ENCODE measurements around the gene SLC2A3. TPM values are rescaled to one million over a fixed set of nuclear protein-coding genes. Genes with fewer than 3 reads are reported as not detected.
A peak's percentile ranks its signal among the peaks of the same experiment; 100 is the strongest.
"Not testable (repeated sequence)": the region's sequence is repeated elsewhere in the genome, so short reads cannot be mapped to it uniquely, and the experiment has no call there.

SLC2A3 gene
- total RNA-seq, result 1 to 10 TPM; 3.8 to 9.9 (median 4.4) TPM

DNA sequence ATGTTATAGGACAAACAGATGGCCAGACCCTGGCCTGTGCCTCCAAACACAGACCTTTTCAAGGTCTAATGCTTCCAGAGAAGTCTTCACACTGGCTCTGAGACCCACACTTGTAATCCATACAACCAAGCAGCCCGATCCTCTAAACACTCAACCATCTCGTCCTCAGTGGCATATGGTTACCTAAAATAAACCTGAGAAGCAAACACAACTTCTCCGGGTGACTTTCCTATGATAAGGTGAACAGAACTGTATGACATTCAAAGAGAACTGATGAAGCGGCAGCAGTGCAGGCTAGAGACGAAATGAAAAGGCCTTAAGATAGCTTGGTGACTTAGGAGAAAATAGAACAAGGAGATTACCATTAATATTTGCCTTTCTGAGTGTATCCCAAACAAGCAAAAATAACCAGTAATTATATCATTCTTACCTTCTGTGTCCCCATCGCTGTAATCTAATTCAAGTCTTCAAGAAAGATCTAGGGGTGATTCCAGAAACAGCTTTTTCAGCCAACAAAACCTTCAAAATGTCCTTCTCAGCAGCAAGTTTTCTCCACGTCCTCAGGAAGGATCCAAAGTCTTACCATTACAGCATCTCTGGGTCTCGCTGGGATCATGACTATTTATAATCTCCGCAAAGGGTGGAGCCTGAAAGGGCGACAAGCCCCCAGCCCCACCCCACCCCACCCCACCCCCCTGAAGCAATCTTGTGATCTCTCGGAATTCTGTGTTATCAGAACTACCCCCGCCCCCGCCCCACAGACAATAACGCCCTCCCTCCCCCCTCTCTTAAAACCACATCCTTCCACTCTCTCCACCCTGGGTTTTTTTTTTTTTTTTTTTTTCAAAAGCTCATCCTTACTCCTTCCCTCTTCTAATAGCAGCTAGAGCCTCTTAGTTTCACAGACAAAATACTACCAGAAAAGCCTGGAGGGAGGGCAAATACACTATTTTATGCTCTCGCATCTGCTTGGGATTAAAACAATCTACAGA, at the start of gene SLC2A3:
Gene SLC2A3, minus strand, starts transcription at position 598 of the 992 bp plus-strand sequence. Its CDS starts 153 bp downstream, at position 445.
- H3K4me3 ChIP-seq, result peak within 1 kb of the TSS; percentile 24 to 68 (median 49)
- intact Hi-C loops (cut with DNase I), result loop anchor here (10.0 kb wide), 1 partner anchor 59 kb away; no protein-coding TSS in a partner anchor
- WGBS, 2 donors, result 5 to 15% methylated on average over 12 to 14 of the region's 15 CpGs
- no peaks in the 10 kb centered on the region for H3K27me3 ChIP-seq
- H3K4me1 ChIP-seq, result peaks cover 0 to 27% (median 3%) of the 10 kb centered on the region in 3 donors
- H3K27ac ChIP-seq, result peak within 1 kb of the TSS; percentile 74 to 87 (median 82)
- peak; percentile 45 for DNase-seq
- TF ChIP-seq, protein P1, sequence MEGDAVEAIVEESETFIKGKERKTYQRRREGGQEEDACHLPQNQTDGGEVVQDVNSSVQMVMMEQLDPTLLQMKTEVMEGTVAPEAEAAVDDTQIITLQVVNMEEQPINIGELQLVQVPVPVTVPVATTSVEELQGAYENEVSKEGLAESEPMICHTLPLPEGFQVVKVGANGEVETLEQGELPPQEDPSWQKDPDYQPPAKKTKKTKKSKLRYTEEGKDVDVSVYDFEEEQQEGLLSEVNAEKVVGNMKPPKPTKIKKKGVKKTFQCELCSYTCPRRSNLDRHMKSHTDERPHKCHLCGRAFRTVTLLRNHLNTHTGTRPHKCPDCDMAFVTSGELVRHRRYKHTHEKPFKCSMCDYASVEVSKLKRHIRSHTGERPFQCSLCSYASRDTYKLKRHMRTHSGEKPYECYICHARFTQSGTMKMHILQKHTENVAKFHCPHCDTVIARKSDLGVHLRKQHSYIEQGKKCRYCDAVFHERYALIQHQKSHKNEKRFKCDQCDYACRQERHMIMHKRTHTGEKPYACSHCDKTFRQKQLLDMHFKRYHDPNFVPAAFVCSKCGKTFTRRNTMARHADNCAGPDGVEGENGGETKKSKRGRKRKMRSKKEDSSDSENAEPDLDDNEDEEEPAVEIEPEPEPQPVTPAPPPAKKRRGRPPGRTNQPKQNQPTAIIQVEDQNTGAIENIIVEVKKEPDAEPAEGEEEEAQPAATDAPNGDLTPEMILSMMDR (IDR thresholded peaks at IDR 0.05), result no peak
- peak in 2 of 4 donors; percentile 80 to 89 for TF ChIP-seq POLR2A (IDR thresholded peaks at IDR 0.05)
- H3K36me3 ChIP-seq, result peaks cover 0 to 21% (median 0%) of the 10 kb centered on the region in 3 donors
- H3K9me3 ChIP-seq, result no peaks in the 10 kb centered on the region

DNA sequence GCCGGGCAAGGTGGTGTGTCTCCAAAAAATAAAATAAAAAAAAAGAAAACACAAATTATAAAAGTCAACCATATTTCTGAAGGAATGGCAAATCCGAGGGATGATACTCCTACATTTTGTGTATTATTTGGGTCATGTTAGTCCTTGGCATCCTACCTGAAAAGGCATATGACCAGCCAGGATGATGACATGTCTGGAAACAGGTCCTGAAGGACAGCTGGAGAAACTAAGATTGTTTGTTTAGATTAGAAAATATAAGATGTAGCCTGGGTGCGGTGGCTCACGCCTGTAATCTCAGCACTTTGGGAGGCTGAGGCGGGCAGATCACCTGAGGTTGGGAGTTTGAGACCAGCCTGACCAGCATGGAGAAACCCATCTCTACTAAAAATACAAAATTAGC, 48.9 kb upstream of the SLC2A3 start:
- DNase-seq, result no peak
- WGBS, 2 donors, result 88 to 89% methylated on average over 5 of the region's 5 CpGs
- Histone ChIP-seq H3K27me3 (no peaks in the 10 kb centered on the region), H3K27ac (no peak overlapping the region), H3K4me3 (no peak overlapping the region), H3K36me3 (no peaks in the 10 kb centered on the region), H3K4me1 (no peaks in the 10 kb centered on the region), H3K9me3 (no peaks in the 10 kb centered on the region)
- no peak for TF ChIP-seq POLR2A (IDR thresholded peaks at IDR 0.05)
- TF ChIP-seq, protein P1 (IDR thresholded peaks at IDR 0.05), result no peak
- intact Hi-C loops (cut with DNase I), result no loop called here

- DNase-seq, H3K4me1 ChIP-seq: not testable (repeated sequence)
- 75 to 90% methylated on average over 1 of the region's 1 CpG for WGBS, 2 donors
These were observed 47.5 kb upstream of the SLC2A3 start for GRCh38 chr12:7983460-7983859.

DNA sequence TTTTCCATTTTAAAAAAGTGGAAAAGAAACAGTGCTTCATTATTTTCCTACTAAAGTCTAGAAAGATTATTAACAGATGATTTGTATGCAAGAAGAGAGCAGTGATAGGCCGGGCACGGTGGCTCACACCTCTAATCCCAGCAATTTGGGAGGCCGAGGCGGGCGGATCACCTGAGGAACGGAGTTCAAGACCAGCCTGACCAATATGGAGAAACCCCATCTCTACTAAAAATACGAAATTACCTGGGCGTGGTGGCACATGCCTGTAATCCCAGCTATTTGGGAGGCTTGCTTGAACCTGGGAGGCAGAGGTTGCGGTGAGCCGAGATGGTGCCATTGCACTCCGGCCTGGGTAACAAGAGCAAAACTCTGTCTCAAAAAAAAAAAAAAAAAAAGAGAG, 47.0 kb upstream of the SLC2A3 start:
- H3K27ac ChIP-seq, result not testable (repeated sequence)
- 84 to 94% methylated on average over 11 of the region's 11 CpGs for WGBS, 2 donors

More at GRCh38 chr12:7983460-7983859, 47.5 kb upstream of the SLC2A3 start:
- H3K4me3 ChIP-seq; H3K9me3 ChIP-seq; intact Hi-C loops (cut with DNase I); H3K27me3 ChIP-seq; H3K27ac ChIP-seq; H3K36me3 ChIP-seq: not testable (repeated sequence)

DNA sequence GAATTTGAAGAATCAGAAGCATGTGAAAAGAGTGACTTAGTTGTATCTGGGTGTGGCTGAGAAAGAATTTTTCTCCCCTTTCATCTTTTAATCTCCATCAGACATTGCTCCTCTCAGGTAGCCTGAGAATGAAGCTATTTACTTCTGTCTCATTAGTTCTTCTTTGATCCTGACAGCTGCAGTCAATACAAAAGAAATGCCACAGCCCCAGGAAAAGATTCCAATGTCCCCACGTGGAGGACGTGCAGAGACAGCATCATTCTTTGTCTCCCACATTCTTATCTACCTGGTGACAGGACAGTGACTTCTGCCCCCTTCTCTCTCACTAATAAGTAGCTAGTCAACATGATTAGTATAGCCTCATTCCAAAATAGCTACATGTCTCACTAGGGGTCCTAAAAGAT, 46.3 kb upstream of the SLC2A3 start:
- H3K27ac ChIP-seq; intact Hi-C loops (cut with DNase I); H3K36me3 ChIP-seq; DNase-seq; H3K9me3 ChIP-seq; H3K4me1 ChIP-seq; H3K27me3 ChIP-seq; H3K4me3 ChIP-seq: not testable (repeated sequence)
- WGBS, 2 donors, result 41 to 46% methylated on average over 2 of the region's 2 CpGs

More for the DNA sequence above, 47.0 kb upstream of the SLC2A3 start:
- intact Hi-C loops (cut with DNase I); H3K4me3 ChIP-seq; H3K4me1 ChIP-seq; H3K36me3 ChIP-seq; H3K27me3 ChIP-seq; H3K9me3 ChIP-seq; DNase-seq: not testable (repeated sequence)

DNA sequence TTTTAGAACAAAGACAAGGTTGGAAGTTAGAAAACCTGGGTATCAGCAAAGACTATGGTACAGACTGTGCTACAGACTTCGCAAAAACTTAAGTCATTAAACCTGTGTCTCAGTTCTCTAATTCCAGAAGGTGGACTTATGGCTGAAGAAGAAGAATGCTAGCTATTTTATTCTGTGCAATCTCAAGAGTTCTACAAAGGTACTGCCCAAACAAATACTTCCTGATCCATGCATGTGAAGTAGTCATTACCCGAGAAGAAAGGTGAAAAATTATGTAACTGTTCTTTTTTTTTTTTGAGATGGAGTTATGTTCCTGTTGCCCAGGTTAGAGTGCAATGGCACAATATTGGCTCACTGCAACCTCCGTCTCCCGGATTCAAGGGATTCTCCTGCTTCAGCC, 45.5 kb upstream of the SLC2A3 start:
- Histone ChIP-seq H3K4me1 (no peaks in the 10 kb centered on the region), H3K9me3 (no peaks in the 10 kb centered on the region), H3K4me3 (no peak overlapping the region), H3K36me3 (no peaks in the 10 kb centered on the region), H3K27ac (no peak overlapping the region), H3K27me3 (no peaks in the 10 kb centered on the region)
- DNase-seq, result no peak
- WGBS, 2 donors, result 75 to 88% methylated on average over 4 of the region's 4 CpGs
- intact Hi-C loops (cut with DNase I), result no loop called here
- no peak for TF ChIP-seq POLR2A (IDR thresholded peaks at IDR 0.05)
- TF ChIP-seq, protein P1 (IDR thresholded peaks at IDR 0.05), result no peak

DNA sequence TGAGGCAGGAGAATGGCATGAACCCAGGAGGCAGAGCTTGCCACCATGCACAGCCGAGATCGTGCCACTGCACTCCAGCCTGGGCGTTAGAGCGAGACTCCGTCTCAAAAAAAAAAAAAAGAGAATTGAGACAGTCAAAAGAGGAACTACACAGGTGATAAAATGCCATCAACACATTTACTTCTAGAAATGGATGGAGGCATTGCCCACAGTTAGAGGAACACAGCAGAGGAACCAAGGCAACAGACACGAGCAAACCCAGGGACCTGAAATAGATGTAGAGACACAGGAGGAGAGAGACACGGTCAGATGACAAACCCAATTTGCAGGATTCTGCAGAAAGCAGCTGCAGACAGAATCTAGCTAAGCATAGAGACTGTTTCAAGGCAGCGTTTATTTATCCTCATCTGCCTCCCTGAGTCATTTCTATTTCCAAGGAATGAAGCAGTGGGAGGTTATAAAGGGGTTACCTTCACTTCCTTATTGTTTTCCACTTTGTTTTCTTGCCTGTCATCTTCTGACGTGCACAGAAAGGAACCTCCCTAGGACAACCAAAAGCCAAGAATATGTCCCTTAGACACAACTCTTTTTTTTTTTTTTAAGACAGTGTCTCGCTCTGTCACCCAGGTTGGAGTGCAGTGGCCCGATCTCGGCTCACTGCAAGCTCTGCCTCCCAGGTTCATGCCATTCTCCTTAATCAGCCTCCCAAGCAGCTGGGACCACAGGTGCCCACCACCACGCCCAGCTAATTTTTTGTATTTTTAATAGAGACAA, 41.6 kb upstream of the SLC2A3 start:
- H3K4me3 ChIP-seq; DNase-seq; H3K9me3 ChIP-seq; H3K27me3 ChIP-seq; H3K27ac ChIP-seq; H3K36me3 ChIP-seq; H3K4me1 ChIP-seq; intact Hi-C loops (cut with DNase I): not testable (repeated sequence)
- 59 to 61% methylated on average over 12 to 13 of the region's 13 CpGs for WGBS, 2 donors

Data from esophagus squamous epithelium (tissue), 5 donors.